Fibroblast of lung (primary cell): Measurements from ENCODE around the gene RYR1.

Experiments
- EZH2 ChIP-seq: IDR thresholded peaks from 2 replicates; pipeline ENCODE4 v1.5.1; 2012; ENCODE audit warnings: low read length, control low read depth, mild to moderate bottlenecking; ENCODE audit errors: missing control alignments
- TF ChIP-seq, protein P1 (sequence below), 2 donors: IDR thresholded peaks in 1 of 2; conservative IDR thresholded peaks in 1 of 2; 1 replicate in 1 of 2; 2 replicates in 1 of 2; pipeline ENCODE4 v1.5.1; 2011 to 2012; ENCODE audit warnings: low read length in 2 of 2, control low read depth in 1 of 2, inconsistent platforms in 1 of 2, low read depth in 1 of 2, mild to moderate bottlenecking in 1 of 2

DNA sequence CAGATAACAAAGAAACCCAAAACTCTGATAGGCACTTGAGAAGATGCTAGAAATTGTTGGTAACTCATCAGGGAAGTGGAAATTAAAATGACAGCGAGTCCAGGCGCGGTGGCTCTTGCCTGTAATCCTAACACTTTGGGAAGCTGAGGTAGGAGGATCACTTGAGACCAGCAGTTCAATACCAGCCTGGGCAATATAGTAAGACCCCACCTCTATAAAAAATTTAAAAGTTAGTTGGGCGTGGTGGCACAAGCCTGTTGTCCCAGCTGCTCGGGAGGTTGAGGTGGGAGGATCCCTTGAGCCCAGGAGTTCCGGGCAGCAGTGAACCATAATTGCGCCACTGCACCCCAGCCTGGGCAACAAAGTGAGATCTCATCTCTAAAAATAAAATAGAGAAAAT is 2.6 kb upstream of the RYR1 start:
- no peak for TF ChIP-seq EZH2
- TF ChIP-seq, protein P1, sequence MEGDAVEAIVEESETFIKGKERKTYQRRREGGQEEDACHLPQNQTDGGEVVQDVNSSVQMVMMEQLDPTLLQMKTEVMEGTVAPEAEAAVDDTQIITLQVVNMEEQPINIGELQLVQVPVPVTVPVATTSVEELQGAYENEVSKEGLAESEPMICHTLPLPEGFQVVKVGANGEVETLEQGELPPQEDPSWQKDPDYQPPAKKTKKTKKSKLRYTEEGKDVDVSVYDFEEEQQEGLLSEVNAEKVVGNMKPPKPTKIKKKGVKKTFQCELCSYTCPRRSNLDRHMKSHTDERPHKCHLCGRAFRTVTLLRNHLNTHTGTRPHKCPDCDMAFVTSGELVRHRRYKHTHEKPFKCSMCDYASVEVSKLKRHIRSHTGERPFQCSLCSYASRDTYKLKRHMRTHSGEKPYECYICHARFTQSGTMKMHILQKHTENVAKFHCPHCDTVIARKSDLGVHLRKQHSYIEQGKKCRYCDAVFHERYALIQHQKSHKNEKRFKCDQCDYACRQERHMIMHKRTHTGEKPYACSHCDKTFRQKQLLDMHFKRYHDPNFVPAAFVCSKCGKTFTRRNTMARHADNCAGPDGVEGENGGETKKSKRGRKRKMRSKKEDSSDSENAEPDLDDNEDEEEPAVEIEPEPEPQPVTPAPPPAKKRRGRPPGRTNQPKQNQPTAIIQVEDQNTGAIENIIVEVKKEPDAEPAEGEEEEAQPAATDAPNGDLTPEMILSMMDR (conservative IDR thresholded peaks at IDR 0.05 in 1 of 2, IDR thresholded peaks at IDR 0.05 in 1 of 2; ENCODE audit: low read depth in 1 of 2, low read length in 2 of 2), result no peak
